ENCODE data around the gene RTL1.

The RTL1 gene

GRCh38 chr14:100837805-100838350, 65.6 kb downstream of the RTL1 start:
- H4K20me1 ChIP-seq (ENCODE audit: insufficient read depth, low read length) = no peaks in the 10 kb centered on the region
- TF ChIP-seq EZH2phosphoT487 (IDR thresholded peaks at IDR 0.05; ENCODE audit: low read depth) = no peak
- no peak for TF ChIP-seq CTCF (IDR thresholded peaks at IDR 0.05; ENCODE audit: low read depth, low read length)
- no peak overlapping the region for H3K27ac ChIP-seq (ENCODE audit: low read length)
- H2AFZ ChIP-seq (ENCODE audit: low read depth, low read length) = no peak overlapping the region
- no peaks in the 10 kb centered on the region; the same call in 1 of the 2 replicates for H3K27me3 ChIP-seq (ENCODE audit: low read depth, low read length)
- no peak overlapping the region for H3K4me2 ChIP-seq (ENCODE audit: low read length)
- H3K4me1 ChIP-seq (ENCODE audit: low read length) = no peaks in the 10 kb centered on the region
- H3K9ac ChIP-seq (ENCODE audit: low read length) = no peak overlapping the region
- no peaks in the 10 kb centered on the region for H3K36me3 ChIP-seq (replicated peaks; ENCODE audit: low read depth, low read length)
- no peaks in the 10 kb centered on the region for H3K79me2 ChIP-seq (ENCODE audit: low read length)
- no peak overlapping the region for H3K4me3 ChIP-seq (ENCODE audit: low read length)
- no peaks in the 10 kb centered on the region for H3K9me3 ChIP-seq (ENCODE audit: insufficient read depth, low read length)

GRCh38 chr14:100836941-100837804, 66.3 kb downstream of the RTL1 start:
- no peak overlapping the region for H3K4me3 ChIP-seq (ENCODE audit: low read length)
- no peak overlapping the region for H2AFZ ChIP-seq (ENCODE audit: low read depth, low read length)
- no peak overlapping the region for H3K27ac ChIP-seq (ENCODE audit: low read length)
- no peaks in the 10 kb centered on the region for H3K36me3 ChIP-seq (replicated peaks; ENCODE audit: low read depth, low read length)
- H3K4me2 ChIP-seq (ENCODE audit: low read length) = no peak overlapping the region
- no peaks in the 10 kb centered on the region for H4K20me1 ChIP-seq (ENCODE audit: insufficient read depth, low read length)
- H3K9me3 ChIP-seq (ENCODE audit: insufficient read depth, low read length) = no peaks in the 10 kb centered on the region
- H3K27me3 ChIP-seq (ENCODE audit: low read depth, low read length) = no peaks in the 10 kb centered on the region
- no peak overlapping the region for H3K9ac ChIP-seq (ENCODE audit: low read length)
- no peak for TF ChIP-seq CTCF (IDR thresholded peaks at IDR 0.05; ENCODE audit: low read depth, low read length)
- TF ChIP-seq EZH2phosphoT487 (IDR thresholded peaks at IDR 0.05; ENCODE audit: low read depth) = no peak
- H3K79me2 ChIP-seq (ENCODE audit: low read length) = no peaks in the 10 kb centered on the region
- no peaks in the 10 kb centered on the region for H3K4me1 ChIP-seq (ENCODE audit: low read length)

GRCh38 chr14:100836311-100836805, 67.2 kb downstream of the RTL1 start:
- Histone ChIP-seq H2AFZ (ENCODE audit: low read depth, low read length) (no peak overlapping the region), H3K9me3 (ENCODE audit: insufficient read depth, low read length) (no peaks in the 10 kb centered on the region), H3K4me3 (ENCODE audit: low read length) (no peak overlapping the region), H3K27ac (ENCODE audit: low read length) (no peak overlapping the region), H3K4me1 (ENCODE audit: low read length) (no peaks in the 10 kb centered on the region), H3K27me3 (ENCODE audit: low read depth, low read length) (no peaks in the 10 kb centered on the region), H3K79me2 (ENCODE audit: low read length) (no peaks in the 10 kb centered on the region), H3K9ac (ENCODE audit: low read length) (no peak overlapping the region), H3K36me3 (replicated peaks; ENCODE audit: low read depth, low read length) (no peaks in the 10 kb centered on the region), H3K4me2 (ENCODE audit: low read length) (no peak overlapping the region), H4K20me1 (ENCODE audit: insufficient read depth, low read length) (no peaks in the 10 kb centered on the region)
- no peak for TF ChIP-seq EZH2phosphoT487 (IDR thresholded peaks at IDR 0.05; ENCODE audit: low read depth)
- TF ChIP-seq CTCF (IDR thresholded peaks at IDR 0.05; ENCODE audit: low read depth, low read length) = no peak

DNA sequence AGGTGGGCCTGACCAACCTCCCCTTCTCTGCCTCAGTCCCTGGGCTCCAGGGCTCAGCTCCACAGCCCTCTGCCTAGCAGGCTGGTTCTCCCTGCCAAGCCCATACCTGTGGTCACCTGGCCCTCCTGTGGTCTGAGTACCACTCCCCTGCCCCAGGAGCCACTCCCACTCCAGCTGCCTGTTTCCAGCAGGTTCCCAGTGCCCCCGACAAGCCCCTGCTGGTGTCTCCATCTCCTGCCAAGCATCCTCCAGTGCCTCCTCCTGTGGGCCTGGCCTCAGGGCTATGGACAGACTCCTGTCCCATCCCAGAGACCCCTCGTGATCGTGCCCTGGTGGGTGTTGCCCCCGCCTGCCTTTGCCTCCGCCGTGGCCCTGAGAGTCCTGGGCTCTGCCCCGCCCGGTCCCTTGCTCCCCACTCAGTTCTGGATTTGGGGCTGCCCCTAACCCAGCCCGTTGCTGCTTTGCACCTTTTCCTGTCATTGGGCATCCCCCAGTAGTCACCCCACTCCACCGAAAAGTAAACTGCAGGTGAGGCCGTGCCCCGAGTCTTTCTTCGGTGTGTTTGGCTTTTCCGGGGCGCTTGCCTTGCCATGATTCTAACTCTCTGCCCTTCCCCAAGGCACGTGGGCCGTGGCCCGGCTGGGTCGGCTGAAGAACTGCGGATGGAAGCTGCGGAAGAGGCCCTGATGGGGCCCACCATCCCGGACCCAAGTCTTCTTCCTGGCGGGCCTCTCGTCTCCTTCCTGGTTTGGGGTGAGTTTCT, 67.8 kb downstream of the RTL1 start:
- Histone ChIP-seq H3K79me2 (ENCODE audit: low read length) (no peaks in the 10 kb centered on the region), H3K9ac (ENCODE audit: low read length) (no peak overlapping the region), H3K27ac (ENCODE audit: low read length) (no peak overlapping the region), H2AFZ (ENCODE audit: low read depth, low read length) (no peak overlapping the region), H3K36me3 (replicated peaks; ENCODE audit: low read depth, low read length) (no peaks in the 10 kb centered on the region), H3K4me2 (ENCODE audit: low read length) (no peak overlapping the region), H3K4me1 (ENCODE audit: low read length) (no peaks in the 10 kb centered on the region), H3K4me3 (ENCODE audit: low read length) (no peak overlapping the region), H4K20me1 (ENCODE audit: insufficient read depth, low read length) (no peaks in the 10 kb centered on the region), H3K27me3 (ENCODE audit: low read depth, low read length) (no peaks in the 10 kb centered on the region), H3K9me3 (ENCODE audit: insufficient read depth, low read length) (no peaks in the 10 kb centered on the region)
- TF ChIP-seq CTCF (IDR thresholded peaks at IDR 0.05; ENCODE audit: low read depth, low read length) (no peak), EZH2phosphoT487 (IDR thresholded peaks at IDR 0.05; ENCODE audit: low read depth) (no peak)
